ENCODE measurements around the gene CSF2RB. TPM values are rescaled to one million over a fixed set of nuclear protein-coding genes. Genes with fewer than 3 reads are reported as not detected.

Gene CSF2RB
- polyA plus RNA-seq, 6 donors from 2014 or later: 3.5 to 9.1 (median 6.7) TPM; not detected in 1

DNA sequence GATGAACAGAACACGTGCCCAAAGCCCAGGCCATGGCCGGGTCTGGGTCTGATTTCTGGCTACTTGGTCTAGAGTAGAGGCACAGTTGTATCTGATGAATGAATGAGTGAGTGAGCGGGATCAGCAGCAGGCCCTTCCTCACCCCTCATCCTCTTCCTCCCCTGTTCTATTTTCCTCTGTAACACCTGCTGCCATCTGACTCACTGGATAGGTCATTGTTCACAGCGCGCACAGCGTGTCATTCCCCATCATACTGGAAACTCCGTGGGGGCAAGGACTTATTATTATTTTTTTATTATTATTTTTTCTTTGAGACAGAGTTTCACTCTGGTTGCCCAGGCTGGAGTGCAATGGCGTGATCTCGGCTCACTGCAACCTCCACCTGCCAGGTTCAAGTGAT lies 38.7 kb upstream of the CSF2RB start:
- peak overlapping the region in 1 of 6 donors; percentile 30 for H3K27ac Mint-ChIP-seq
- no peak overlapping the region for H3K4me3 Mint-ChIP-seq
- H3K9me3 Mint-ChIP-seq: peaks cover 2 to 8% (median 4%) of the 10 kb centered on the region in 7 donors
- DNase-seq (no peak), ATAC-seq (ENCODE audit: low read depth in 2 of 2) (no peak)
- H3K4me1 Mint-ChIP-seq: peaks cover 0 to 9% (median 0%) of the 10 kb centered on the region in 3 donors
- no peaks in the 10 kb centered on the region for H3K27me3 Mint-ChIP-seq
- peaks cover 35 to 60% of the 10 kb centered on the region in 2 donors for H3K36me3 Mint-ChIP-seq

DNA sequence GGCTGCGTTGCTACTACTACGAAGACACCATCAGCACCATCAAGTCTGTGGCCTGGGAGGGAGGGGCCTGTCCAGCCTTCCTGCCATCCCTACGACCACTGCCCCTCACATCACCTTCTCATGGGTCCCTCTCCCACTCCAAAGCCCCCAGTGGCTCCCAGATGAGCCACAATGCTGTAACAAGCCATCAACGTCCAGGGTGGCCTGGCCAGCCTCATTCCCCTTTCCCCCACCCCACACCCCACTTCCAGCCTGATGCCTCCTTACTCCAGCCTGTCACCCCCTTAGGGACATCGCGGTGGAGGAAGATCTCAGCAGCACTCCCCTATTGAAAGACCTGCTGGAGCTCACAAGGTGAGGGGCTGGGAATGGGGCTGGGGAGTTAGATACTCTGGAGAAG lies 37.7 kb upstream of the CSF2RB start:
- no peaks in the 10 kb centered on the region for H3K27me3 Mint-ChIP-seq
- peaks cover 35 to 65% of the 10 kb centered on the region in 2 donors for H3K36me3 Mint-ChIP-seq
- H3K4me3 Mint-ChIP-seq: no peak overlapping the region
- peaks cover 0 to 9% (median 0%) of the 10 kb centered on the region in 3 donors for H3K4me1 Mint-ChIP-seq
- no peak for DNase-seq
- no peak for ATAC-seq (ENCODE audit: low read depth in 2 of 2)
- H3K9me3 Mint-ChIP-seq: peaks cover 7 to 18% (median 12%) of the 10 kb centered on the region in 7 donors
- H3K27ac Mint-ChIP-seq: no peak overlapping the region

DNA sequence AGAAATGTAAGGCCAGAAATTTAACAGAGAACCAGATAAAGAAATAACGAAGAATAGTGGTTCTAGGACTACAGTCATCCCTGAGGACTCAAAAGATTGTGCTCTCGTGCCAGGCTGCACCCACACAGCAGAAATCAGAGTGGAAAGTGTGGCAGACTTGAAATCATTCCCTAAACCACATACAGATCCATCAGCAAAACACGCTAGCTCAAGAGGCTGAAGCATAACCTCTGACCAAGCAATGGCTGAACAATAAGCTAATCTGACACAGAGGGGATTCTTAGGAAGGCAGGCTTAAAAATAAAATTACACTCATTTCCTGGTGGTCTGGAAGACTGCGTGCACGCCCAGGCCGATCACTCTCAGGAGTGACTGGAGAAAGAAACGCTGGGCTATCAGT lies 33.7 kb upstream of the CSF2RB start:
- Mint-ChIP-seq H3K9me3 (peaks cover 16 to 55% (median 44%) of the 10 kb centered on the region in 7 donors), H3K36me3 (peaks cover 38 to 63% of the 10 kb centered on the region in 2 donors), H3K27me3 (peaks cover 4 to 7% (median 5%) of the 10 kb centered on the region in 3 donors), H3K4me3 (no peak overlapping the region), H3K4me1 (no peaks in the 10 kb centered on the region), H3K27ac (no peak overlapping the region)
- DNase-seq (no peak), ATAC-seq (ENCODE audit: low read depth in 2 of 2) (no peak)

DNA sequence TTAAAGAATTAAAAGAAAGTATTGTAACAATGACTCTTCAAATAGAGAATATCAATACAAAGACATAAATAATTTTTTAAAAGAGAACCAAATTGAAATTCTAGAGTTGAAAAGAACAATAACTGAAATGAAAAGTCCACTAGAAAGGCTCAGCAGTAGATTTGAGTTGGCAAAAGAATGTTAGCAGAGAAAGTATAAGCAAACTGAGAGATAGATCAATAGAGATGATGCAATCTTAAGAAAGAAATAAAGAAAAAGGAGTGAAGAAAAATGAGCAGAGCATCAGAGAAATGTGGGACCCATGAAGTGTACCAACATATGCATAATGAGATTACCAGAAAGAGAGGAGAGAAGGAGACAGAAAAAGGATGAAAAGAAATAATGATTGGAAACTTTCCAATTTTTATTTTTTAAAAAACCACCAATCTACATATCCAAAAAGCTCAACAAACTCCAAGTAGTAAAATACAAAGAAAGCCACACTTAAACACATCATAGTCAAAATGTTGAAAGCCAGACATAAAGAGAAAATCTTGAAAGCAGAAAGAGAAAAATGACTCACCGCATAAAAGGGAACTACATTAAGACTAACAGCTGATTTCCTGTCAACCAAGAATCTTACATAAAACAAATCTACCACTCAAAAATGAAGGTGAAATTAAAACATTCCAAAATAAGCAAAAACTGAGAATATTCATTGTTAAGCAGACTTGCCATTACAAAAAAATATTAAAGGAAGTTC lies 31.8 kb upstream of the CSF2RB start:
- Mint-ChIP-seq H3K4me3 (no peak overlapping the region), H3K27me3 (peaks cover 4 to 12% (median 7%) of the 10 kb centered on the region in 3 donors), H3K27ac (no peak overlapping the region), H3K36me3 (peaks cover 30 to 56% of the 10 kb centered on the region in 2 donors), H3K4me1 (peaks cover 0 to 8% (median 6%) of the 10 kb centered on the region in 3 donors), H3K9me3 (peaks cover 16 to 55% (median 44%) of the 10 kb centered on the region in 7 donors)
- no peak for ATAC-seq (ENCODE audit: low read depth in 2 of 2)
- DNase-seq: no peak

- DNase-seq: no peak
- Mint-ChIP-seq H3K36me3 (peaks cover 11 to 33% of the 10 kb centered on the region in 2 donors), H3K9me3 (peaks cover 11 to 48% (median 42%) of the 10 kb centered on the region in 7 donors), H3K4me1 (peaks cover 0 to 8% (median 6%) of the 10 kb centered on the region in 3 donors), H3K27me3 (peaks cover 4 to 30% (median 7%) of the 10 kb centered on the region in 3 donors), H3K4me3 (no peak overlapping the region), H3K27ac (no peak overlapping the region)
- ATAC-seq (ENCODE audit: low read depth in 2 of 2): no peak
Measured at GRCh38 chr22:36884349-36885158, 28.9 kb upstream of the CSF2RB start.

GRCh38 chr22:36885474-36885873 lies 28.0 kb upstream of the CSF2RB start:
- peaks cover 0 to 8% (median 6%) of the 10 kb centered on the region in 3 donors for H3K4me1 Mint-ChIP-seq
- DNase-seq (no peak), ATAC-seq (ENCODE audit: low read depth in 2 of 2) (no peak)
- H3K4me3 Mint-ChIP-seq: no peak overlapping the region
- peaks cover 11 to 23% of the 10 kb centered on the region in 2 donors for H3K36me3 Mint-ChIP-seq
- peaks cover 11 to 39% (median 35%) of the 10 kb centered on the region in 7 donors for H3K9me3 Mint-ChIP-seq
- peaks cover 4 to 30% (median 7%) of the 10 kb centered on the region in 3 donors for H3K27me3 Mint-ChIP-seq
- no peak overlapping the region for H3K27ac Mint-ChIP-seq

DNA sequence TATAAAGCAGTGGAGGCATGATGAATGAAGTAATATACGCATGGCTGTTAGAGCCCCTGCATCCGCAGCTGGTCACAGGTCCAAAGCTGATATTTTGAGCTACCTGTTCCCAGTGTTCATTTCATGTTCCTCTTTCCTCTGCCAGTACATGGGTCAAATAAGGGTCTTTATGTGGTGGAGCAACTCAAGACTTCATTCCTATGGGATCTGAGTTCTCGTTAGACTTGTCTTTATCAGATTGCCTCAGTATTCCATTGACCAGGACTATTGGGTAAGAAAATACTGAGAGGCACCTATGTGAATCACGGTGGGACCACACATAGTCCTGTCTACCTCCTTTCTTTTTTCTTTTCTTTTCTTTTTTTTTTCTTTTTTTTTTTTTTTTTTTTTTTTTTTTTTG lies 27.4 kb upstream of the CSF2RB start:
- Mint-ChIP-seq H3K27ac (no peak overlapping the region), H3K9me3 (peaks cover 9 to 34% (median 29%) of the 10 kb centered on the region in 7 donors), H3K4me3 (no peak overlapping the region), H3K4me1 (peaks cover 0 to 8% (median 6%) of the 10 kb centered on the region in 3 donors), H3K27me3 (peaks cover 4 to 30% (median 7%) of the 10 kb centered on the region in 3 donors), H3K36me3 (peaks cover 11 to 18% of the 10 kb centered on the region in 2 donors)
- no peak for DNase-seq
- no peak for ATAC-seq (ENCODE audit: low read depth in 2 of 2)

GRCh38 chr22:36887162-36887561 lies 26.3 kb upstream of the CSF2RB start:
- no peak for DNase-seq
- H3K27ac Mint-ChIP-seq: no peak overlapping the region

GRCh38 chr22:36891646-36892045 lies 21.8 kb upstream of the CSF2RB start:
- ATAC-seq (ENCODE audit: low read depth in 2 of 2): no peak
- H3K36me3 Mint-ChIP-seq: peaks cover 9% of the 10 kb centered on the region in 2 donors
- H3K4me3 Mint-ChIP-seq: no peak overlapping the region
- H3K27ac Mint-ChIP-seq: no peak overlapping the region
- H3K4me1 Mint-ChIP-seq: no peaks in the 10 kb centered on the region
- peaks cover 0 to 33% (median 0%) of the 10 kb centered on the region in 3 donors for H3K27me3 Mint-ChIP-seq
- H3K9me3 Mint-ChIP-seq: peaks cover 4 to 16% (median 11%) of the 10 kb centered on the region in 7 donors
- no peak for DNase-seq

More at GRCh38 chr22:36887162-36887561, 26.3 kb upstream of the CSF2RB start:
- Mint-ChIP-seq H3K9me3 (peaks cover 2 to 22% (median 18%) of the 10 kb centered on the region in 7 donors), H3K4me3 (no peak overlapping the region), H3K4me1 (peaks cover 0 to 8% (median 6%) of the 10 kb centered on the region in 3 donors), H3K36me3 (peaks cover 9 to 11% of the 10 kb centered on the region in 2 donors), H3K27me3 (peaks cover 0 to 30% (median 7%) of the 10 kb centered on the region in 3 donors)
- ATAC-seq (ENCODE audit: low read depth in 2 of 2): no peak

DNA sequence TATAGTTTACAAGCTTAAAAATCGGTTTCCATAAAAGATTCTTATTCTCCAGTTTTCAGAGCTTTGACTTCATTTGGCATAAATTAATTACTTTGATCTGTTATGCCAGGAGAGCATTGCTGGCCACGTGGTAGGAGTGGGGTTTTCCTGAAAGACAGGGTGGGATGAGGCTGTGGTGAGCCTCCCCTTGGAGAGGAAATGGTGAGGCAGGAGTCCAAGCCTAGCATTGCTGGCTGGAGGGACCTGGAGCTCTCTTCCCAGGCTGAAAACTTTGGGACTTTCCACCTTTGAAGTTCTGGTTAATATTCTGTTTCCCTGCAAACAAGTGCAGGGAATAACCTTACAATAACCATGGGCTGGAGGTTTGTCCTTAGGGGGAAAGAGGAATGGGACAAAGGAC lies 21.1 kb upstream of the CSF2RB start:
- no peak for DNase-seq
- Mint-ChIP-seq H3K27me3 (peaks cover 0 to 34% (median 0%) of the 10 kb centered on the region in 3 donors), H3K4me3 (no peak overlapping the region), H3K27ac (peak overlapping the region in 2 of 6 donors; percentile 18 to 20), H3K36me3 (peaks cover 9% of the 10 kb centered on the region in 2 donors), H3K4me1 (no peaks in the 10 kb centered on the region), H3K9me3 (peaks cover 4 to 19% (median 11%) of the 10 kb centered on the region in 7 donors)
- no peak for ATAC-seq (ENCODE audit: low read depth in 2 of 2)

- Mint-ChIP-seq H3K4me3 (no peak overlapping the region), H3K27ac (no peak overlapping the region), H3K36me3 (peaks cover 9% of the 10 kb centered on the region in 2 donors), H3K27me3 (peaks cover 0 to 30% (median under 1%) of the 10 kb centered on the region in 3 donors), H3K9me3 (peaks cover 4 to 19% (median 12%) of the 10 kb centered on the region in 7 donors), H3K4me1 (no peaks in the 10 kb centered on the region)
- DNase-seq (no peak), ATAC-seq (ENCODE audit: low read depth in 2 of 2) (no peak)
Measured at GRCh38 chr22:36893262-36893661, 20.2 kb upstream of the CSF2RB start.

DNA sequence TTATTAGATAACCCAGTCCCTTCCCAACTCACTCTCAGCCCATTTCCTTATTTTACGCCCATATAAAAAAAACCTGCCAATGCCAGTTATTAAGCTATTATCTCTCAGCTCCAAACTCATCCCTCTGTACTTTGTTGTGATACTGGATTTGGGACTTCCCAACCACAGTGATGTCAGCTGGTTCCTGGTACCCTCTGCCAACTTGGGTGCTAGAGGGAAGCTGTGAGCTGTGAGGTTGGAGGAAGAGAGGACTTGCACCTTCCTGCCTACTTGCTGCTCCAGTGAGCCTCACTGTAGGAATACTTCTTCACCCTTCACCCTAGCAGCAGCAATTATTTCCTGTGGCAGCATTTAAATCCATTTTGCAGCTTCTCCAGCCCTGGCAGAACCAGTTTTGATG lies 19.2 kb upstream of the CSF2RB start:
- Mint-ChIP-seq H3K9me3 (peaks cover 4 to 19% (median 13%) of the 10 kb centered on the region in 7 donors), H3K27ac (no peak overlapping the region), H3K27me3 (peaks cover 2 to 34% (median 10%) of the 10 kb centered on the region in 3 donors), H3K4me1 (no peaks in the 10 kb centered on the region), H3K4me3 (no peak overlapping the region), H3K36me3 (peaks cover 5 to 9% of the 10 kb centered on the region in 2 donors)
- ATAC-seq (ENCODE audit: low read depth in 2 of 2) (no peak), DNase-seq (no peak)

- Mint-ChIP-seq H3K4me1 (peaks cover 0 to 6% (median 2%) of the 10 kb centered on the region in 3 donors), H3K27ac (no peak overlapping the region), H3K4me3 (no peak overlapping the region), H3K36me3 (peaks cover 5 to 19% of the 10 kb centered on the region in 2 donors), H3K27me3 (peaks cover 14 to 54% (median 32%) of the 10 kb centered on the region in 3 donors), H3K9me3 (peaks cover 13 to 26% (median 17%) of the 10 kb centered on the region in 7 donors)
- ATAC-seq (ENCODE audit: low read depth in 2 of 2): no peak
- DNase-seq: no peak
Measured at GRCh38 chr22:36897611-36898010, 15.8 kb upstream of the CSF2RB start.

Data from naive B cell (primary cell).